NT2/D1 (cell line): ENCODE results near the gene DDX10.

Source experiments
- SUZ12 ChIP-seq: IDR thresholded peaks from 2 replicates; pipeline ENCODE4 v1.6.1; 2011; ENCODE audit not compliant: insufficient read length, insufficient read depth; ENCODE audit errors: extremely low read depth
- YY1 ChIP-seq: IDR thresholded peaks from 2 replicates; pipeline ENCODE4 v1.6.1; 2011; ENCODE audit not compliant: insufficient read length, insufficient read depth
- ZNF274 ChIP-seq: IDR thresholded peaks from 2 replicates; pipeline ENCODE4 v1.6.1; 2011; ENCODE audit warnings: mild to moderate bottlenecking, low read depth, low read length

- TF ChIP-seq YY1: no peak
- TF ChIP-seq ZNF274: no peak
- TF ChIP-seq SUZ12: no peak
Measured at GRCh38 chr11:108647701-108648527, 17.0 kb upstream of the DDX10 start.
